Occipital lobe (tissue), 2 donors: ENCODE data around the gene FADS2. TPM values are rescaled to one million over a fixed set of nuclear protein-coding genes. Genes with fewer than 3 reads are reported as not detected.

Experiments used
- DNase-seq: peaks from one replicate; lab custom pipeline; 2025; lab: John Stamatoyannopoulos, UW
- total RNA-seq: library from RNA; depleted of rRNA; stranded (reverse); fragments of >200 nt; gene quantifications from one replicate; pipeline ENCODE4 v1.2.3, GENCODE V29; 2014

The FADS2 gene
- total RNA-seq, 1 donor from 2014 or later = 109 TPM

DNA sequence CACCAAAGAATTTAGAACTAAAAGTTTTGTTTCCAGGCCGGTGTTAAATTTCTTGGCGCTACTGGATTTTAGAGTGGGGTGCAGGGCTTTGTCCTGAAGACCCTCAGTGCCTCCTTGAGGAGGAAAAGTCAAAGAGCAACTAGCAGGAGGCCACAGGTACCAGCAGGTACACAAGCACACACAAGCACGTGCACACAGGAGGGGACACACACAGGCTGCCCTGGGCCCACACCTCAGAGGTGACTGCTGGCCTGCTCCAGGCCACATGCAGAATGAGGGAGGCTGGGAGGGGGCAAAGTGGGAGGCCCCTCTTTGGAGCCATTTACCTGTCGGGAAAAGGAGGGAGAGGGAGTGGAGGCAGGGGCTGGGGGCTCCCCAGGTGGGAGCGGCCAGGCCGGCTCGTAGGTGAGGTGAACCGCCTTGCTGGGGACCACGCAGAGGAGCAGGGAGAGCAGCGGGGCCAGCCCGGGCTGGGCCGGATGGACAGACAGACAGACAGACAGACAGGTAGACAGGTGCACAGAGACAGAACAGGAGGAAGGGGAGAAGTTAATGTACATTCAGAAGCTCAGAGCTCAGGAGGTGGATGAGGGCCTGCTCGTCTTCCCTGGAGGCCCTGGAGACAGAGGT is 77.1 kb downstream of the FADS2 start:
- DNase-seq = no peak

DNA sequence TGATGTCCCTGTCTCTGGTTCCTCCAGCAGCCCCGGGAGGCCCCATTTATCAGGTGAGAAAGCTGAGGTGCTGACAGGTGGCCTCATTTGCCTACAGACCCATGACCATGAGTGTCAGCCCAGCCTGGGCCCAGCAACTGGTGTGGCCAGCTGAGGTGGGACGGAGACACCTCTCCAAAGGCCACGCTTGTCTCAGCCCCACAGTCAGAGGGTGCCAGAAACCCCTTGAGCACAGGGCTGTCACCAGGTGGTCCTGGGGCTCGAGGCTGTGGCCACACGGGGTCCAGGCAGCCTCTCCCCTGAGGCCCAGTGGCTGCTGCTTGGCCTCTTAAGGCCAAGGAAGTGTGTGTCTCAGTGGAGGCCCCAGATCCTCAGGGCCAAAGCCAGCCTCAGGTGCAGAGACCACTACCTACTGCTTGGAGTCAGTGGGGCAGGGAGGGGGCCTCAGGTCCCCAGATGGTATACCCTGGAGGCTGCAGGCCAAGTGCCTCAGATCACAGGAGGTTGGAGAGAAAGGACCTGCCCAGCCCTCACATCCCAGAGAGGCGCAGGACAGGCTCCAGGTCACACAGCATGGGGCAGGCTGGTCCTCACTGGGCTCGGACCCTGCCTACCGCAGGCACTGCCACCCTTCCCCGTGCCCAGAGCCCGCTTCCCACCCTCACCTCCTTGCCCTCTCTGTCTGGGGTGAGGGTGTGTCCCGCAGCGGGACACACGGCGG is 77.9 kb downstream of the FADS2 start:
- no peak for DNase-seq

DNA sequence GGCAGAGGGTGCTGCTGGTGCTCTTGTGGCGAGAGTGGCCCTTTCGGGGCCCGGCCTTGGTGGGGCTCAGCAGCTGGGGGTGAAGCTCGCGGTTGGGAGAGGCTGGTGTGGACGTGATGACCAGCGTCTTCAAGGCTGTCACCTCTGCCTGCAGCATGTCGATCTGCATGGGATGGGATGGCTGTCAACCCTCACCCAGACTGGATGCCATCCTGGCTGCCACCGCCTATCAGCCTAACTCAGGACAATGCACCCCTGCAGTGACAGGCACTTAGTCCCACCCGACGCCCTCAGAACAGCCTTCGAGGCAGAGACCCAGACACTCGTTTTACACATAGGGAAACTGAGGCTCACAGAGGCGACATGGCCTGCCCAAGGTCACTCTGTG is 78.4 kb downstream of the FADS2 start:
- DNase-seq = no peak

DNA sequence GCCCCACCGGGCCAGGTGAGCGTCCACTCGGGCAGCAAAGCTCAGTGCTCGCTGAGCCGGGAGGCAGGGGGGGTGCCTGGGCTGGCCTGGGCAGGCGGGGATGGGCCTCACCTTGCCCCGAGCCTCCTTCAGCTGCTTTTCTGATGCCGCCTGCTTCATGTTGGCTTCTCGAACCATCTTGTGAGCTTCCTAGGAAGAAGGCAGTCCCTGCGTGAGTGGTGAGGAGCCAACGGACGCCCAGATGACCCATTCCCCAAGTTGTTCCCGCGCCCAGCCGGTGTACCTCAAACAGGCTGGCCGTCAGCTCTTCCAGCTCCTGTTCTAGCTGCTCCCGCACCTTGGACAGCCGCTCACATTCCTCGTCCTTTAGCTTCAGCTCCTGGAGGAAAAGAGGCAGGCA is 79.2 kb downstream of the FADS2 start:
- DNase-seq = no peak

DNA sequence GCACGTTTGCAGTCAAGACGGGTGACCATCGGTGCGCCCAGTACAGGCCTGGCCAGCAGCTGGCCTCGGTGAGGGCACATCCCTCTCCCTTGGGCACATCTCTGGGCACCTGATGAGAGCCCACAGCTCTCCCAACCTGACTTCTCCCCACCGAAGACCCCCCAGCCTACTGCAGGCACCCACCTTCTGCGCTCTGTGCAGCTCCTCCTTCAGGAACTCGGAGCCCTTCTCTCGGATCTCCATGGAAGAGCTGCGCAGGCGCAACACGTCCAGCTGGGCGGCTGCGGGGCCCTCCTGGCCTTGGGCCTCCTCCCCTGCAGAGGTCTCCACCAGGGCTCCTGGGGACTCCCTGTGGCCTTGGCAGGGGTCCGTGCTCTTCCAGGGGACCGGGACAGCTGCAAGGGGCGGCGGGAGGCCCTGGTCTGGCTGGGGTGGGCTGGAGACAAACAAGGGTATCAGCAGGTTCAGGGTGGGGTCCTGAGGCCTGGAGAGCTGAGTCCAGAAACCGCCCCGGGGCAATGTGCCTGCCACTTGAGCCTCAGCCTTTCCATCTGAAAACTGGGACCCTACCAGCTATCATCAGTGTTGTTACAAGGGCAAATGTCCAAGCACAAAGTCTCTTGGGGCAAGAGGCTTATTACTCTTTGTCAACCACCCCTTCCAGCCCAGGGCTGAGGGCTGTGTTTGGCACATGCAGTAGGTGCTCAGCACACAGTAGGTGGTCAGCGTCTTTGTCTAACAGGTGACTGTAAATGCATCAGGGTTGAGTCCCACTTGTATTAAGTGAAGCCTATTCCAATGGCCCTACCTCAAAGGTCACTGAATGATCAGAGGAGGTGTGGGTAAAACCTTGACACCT is 80.0 kb downstream of the FADS2 start:
- DNase-seq = no peak

DNA sequence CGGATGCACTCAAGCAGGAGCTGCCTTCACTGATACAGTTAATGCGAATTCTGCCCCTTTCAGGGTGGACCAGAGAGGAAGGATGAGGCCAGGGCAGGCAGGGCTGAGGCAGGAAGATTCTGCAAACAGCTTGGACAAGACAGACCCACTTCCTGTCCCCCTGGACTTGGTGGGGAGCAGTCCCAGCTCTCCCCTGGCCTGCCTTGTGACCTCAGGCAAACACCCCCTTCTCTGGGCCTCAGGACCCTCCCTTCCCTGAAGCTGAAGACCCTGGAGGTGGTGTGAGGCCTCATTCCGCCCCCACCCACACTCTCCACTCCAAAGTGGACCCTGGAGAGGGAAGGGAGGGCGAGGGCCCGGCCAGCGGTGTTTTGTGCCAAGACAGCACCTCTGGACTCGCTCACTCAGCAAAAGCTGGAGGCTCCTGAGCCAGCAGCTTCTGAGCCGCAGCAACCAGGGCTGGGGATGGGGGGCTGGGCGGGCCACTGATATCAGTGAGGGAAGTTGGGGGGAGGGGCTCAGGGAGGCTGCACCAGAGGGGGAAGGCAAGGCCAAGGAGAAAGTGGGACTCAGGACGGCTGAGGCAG is 80.7 kb downstream of the FADS2 start:
- DNase-seq = no peak

DNA sequence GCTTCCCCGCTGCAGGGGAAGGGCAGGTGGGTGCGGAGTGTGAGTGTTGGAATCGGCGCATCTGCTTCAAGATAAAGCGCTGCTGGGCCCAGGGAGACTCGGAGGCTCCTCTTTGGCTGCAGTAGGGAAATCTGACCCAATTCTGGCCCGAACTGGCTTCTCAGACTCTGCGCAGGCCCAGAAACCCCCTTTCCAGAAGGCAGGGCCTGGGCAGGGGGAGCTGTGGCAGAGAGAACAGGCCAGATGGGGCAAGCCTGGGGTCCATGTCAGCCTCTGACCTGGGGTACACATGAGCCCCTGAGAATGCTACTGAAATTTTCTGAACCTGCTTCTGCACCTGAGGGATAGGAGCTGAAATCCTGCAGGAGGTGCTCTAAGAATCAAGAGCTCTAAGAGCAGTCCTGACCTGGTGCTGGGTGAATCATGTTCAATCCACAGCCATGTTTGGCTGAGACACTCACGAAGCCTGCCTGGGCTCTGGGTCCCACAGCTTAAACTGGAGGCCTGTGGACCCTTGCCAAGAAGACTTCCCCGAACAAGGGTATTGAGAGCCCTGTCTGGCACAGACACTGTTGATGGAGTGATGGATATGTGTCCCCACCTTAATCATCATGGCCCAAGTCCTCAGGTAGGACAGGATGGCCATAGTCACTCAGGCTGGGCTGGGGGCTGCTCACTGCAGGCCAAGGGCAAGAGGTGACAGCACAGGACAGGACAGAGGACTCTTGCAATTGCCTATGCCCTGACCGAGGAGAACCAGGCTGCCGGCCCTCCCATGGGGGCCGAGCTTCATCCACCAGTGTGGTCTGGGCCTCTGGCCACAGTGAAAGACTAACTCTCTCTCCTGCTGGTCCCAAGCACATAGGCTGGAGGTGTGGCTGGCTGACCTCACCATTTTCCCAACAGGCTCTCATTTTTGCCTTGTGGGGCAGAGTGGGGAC is 82.4 kb downstream of the FADS2 start:
- DNase-seq = no peak

DNA sequence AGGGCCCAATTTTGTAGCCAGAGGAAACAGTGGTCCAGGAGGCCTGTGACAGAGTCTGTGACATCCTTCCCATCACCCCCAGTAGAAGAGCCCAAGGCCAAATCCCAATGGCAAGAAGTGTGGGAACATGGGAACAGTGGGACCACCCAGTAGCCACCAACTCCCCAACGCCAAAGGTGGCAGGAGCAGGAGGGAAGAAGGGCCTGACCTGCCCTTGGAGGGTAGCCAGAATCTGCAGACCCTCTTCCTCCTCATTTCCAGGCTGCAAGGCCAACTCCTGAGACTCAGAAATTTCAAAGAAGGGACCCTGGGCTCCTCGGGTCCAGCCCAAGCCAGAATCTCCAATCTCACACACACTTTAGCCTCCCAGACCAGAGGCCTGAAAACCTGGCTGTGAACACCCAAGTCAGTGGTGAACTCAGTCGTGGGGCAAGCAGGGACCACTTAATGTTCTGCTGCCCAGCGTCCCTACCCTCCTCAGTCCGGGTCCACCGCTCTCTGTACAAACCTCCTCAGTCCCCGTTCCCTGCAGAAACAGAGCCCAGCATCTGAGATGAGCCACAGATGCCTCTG is 83.1 kb downstream of the FADS2 start:
- DNase-seq = no peak

DNA sequence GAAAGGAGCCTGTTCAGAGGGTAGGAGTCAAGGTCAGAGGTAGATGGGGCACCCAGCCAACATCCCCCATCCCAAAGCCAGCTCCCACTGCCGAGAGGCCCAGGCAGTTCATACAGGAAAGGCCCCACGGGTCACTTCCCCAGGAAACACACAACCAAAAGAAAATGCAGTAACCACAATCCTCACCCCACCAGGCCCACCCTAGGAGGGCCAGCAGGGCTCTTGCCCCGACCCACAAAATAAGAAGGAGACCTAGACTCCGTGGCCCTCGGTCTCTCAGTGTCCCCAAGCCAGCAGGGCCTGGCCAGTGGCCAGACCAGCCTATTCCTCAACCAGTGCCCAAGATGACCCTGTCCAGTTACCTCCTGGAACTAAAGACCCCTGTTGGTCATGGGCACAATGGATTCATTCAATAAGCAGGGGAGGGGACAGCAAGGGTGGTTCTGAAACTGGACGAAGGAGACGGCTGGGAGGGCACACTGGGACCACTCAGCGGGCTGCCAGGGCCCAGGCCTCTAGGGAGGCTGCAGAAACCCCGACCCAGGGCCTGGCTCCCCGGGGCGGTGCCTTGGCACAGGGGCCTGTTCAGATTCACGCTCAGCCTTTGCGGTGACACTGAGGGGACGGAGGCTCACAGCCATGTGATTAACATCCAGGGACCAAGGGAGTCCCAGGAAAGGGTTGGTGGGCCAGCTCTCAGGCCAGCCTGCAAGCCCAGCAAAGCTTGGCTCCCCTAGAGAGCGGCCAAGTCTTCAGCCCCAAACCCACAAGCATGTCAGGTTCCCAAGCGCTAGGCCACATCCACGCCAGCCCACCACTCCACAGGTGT is 83.8 kb downstream of the FADS2 start:
- no peak for DNase-seq

DNA sequence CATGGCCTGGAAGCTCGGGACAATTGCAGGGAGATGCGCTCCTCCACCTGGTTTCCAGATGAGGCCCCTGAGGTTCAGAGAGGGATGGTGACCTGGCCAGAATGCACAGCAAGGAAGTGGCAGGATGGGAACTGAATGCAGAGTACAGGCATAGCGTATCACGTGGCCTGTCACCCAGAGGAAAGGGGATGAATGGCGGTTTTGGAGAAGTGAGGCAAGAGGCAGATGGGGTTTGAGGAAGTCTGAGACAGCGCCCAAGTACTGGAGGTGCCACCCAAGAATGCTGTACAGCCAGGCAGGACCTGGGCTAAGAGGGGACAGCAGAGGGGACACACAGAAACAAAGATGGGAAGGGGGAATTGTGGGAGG is 84.4 kb downstream of the FADS2 start:
- no peak for DNase-seq

DNA sequence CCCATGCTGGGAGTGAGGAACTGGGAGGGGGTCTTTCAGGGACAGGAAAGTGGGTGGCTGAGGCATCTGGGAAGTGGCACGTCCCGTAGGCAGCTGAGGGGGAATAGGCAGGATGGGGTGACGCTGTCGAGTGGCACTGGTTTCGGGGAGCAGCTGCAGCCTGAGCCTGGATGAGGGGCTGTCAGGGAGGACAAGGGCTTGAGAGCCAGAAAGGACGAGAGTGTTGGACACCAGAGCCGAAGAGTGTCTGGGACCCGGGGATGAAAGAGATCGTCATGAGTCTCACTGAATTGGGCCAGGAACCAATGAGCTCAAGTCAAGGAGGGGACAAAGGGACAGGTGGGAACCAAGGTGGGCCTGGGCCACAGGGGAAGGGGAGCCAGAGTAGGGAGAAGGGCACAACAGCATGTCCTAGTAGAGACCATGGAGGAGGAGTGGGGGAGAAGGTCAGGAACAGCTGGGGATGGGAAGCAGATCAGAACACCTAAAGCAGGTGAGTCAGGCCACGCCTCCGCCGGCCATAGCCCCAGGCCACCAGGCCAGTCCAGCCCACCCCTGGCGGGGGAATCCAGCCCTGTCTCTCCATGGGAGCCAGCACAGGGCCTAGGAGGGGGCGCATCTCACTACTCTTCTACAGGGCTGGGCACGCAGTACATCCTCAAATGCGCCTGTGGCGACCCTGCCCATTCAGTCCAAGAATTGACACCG is 85.0 kb downstream of the FADS2 start:
- DNase-seq = no peak

DNA sequence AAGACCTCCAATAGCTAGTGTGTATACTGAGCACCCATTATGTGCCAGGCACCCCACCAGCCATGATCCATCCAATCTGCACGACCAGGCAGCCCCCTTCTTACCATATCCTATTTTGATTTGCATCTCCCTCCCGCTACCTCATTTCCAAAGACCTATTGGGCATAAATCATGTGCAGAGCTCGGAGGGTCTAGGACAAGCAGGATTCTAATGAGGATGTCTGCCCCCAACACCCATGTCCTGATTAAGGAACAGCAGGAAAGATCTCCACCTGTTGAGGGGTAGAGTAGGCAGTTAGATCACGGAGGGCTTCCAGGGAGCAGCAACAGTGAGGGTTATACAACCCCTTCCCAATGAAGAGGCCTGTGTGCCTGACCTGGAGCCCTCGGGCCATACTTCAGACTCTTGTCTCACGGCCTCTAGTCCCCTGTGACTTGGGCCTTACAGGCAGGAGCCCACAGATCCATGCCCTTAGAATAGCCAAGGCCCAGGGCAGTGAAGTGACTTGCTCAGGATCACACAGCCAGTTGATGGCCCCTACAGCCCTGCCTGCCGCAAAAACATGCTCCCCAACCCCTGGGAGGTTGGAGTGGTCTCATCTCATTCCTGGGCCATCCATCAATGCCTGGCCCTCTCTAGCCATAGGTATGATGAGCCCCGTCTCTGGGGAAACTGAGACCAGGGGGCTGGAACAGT is 85.7 kb downstream of the FADS2 start:
- DNase-seq = no peak

DNA sequence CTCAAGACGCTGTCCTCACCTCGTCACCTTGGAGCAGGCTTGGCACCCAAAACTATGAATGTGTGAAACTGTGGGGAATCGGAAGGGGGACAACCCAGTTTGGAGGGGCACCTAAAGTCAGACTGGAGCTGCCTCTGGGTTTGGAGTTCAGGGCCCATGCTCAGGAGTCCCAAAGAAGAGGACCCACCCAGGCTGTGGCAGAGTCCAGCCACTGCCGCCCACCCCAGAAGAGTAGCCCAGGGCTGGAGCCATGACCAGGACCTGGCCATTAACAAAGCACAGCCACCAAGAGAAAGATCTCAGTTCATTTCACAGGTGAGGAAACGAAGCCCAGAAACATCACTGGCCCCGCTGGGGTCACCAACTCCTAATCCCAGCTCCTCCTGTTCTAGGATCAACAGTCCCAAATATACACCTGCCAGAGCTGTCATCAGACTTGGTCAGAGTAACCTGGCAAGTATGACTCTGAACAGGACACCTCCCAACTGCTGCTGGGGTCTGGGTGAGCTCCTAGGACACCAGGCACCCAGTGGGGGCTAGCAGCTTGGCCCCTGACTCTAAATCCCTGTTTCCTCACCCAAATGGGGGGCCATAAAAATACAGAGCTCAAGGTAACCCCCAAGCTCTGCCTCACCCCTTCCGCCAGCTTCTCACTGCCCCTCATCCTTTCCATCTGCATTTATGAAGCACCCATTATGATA is 86.5 kb downstream of the FADS2 start:
- DNase-seq = no peak

DNA sequence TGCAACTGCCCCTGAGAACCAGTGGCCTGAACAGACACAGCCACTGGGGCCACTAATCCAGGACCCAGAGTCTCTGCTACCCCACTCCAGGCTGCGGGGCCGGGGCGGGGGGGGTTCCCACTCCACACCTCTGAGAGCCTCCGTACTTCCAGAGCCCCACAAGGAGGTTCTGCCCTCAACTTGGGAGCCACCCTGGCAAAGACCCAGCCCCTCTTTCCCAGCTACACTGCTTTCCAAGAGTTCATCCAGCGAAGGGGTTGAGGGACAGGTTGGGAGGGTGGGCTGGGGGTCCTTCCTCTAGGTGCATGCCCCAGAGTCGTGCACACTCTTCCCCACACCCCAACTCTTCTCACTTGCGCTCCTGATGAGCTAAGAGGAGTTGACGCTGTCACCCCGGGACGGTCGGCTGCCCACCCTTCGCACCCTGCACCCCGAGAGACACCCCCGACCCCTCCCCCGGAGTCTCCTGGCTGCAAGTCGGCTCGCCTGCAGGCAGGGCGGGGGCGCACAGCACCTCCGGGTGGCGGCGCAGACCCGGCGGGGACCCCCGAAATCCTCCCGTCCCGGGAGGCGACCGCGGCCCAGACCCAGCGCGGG is 88.7 kb downstream of the FADS2 start:
- DNase-seq = no peak
